ENCODE results near the gene TMEM126B. TPM values are rescaled to one million over a fixed set of nuclear protein-coding genes. Genes with fewer than 3 reads are reported as not detected.

TMEM126B gene
- total and polyA plus RNA-seq, 2 of the 13 experiments (the other 11 are each of a cell fraction or from before 2014, with no cell fraction given), result 33.6 to 54.8 TPM

DNA sequence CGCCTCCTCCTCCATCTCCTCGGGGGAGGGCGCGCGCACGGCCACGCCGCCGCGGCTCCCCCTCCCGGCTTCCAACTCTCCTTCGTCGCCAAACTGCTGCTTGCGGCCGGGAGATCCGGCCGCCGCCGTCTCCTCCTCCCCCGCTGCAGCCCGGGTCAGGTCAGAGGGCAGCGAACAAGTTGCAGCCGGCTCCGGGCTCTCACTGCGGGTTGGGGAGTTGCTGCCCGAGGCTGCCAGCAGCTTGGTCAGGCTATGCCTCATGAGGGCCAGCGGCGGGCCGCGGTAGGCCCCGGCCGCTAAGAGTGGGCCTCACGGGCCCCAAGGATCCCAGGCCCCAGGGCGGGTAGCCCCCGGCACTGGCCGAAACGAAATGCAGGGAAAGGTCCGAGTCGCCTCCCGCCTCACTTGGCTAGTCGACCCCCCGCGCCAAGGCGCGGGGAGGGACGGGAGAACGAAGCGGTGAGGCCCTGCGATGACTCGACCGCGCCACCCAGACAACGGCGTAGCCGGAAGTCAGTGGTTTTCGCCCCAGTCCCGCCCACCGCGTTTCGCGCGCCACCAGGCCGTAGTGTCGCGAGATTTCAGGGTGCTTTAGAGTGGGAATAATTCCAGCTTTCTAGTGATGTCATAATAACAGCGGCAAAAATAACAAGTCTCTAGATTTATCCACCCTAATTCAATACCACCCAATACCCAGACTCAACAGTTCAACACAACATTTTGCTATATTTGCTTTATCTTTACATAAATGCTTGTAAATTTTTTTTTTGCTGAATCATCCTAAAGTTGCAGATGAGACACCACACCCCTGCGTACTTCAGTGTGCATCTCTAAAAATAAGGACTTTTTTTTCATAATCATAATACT lies 36.5 kb downstream of the TMEM126B start, which contains the start of gene CREBZF (continued):
- TF ChIP-seq, protein P1, sequence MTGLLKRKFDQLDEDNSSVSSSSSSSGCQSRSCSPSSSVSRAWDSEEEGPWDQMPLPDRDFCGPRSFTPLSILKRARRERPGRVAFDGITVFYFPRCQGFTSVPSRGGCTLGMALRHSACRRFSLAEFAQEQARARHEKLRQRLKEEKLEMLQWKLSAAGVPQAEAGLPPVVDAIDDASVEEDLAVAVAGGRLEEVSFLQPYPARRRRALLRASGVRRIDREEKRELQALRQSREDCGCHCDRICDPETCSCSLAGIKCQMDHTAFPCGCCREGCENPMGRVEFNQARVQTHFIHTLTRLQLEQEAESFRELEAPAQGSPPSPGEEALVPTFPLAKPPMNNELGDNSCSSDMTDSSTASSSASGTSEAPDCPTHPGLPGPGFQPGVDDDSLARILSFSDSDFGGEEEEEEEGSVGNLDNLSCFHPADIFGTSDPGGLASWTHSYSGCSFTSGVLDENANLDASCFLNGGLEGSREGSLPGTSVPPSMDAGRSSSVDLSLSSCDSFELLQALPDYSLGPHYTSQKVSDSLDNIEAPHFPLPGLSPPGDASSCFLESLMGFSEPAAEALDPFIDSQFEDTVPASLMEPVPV (CRISPR knock-in tag; IDR thresholded peaks at IDR 0.05), result peak; percentile 48; the same call in 1 of the 2 replicates
- TF ChIP-seq TEF (CRISPR knock-in tag; IDR thresholded peaks at IDR 0.05), result 0 out of 2 replicates have a peak, but pooled peaks have one; percentile 60
- TF ChIP-seq IRF2 (CRISPR knock-in tag; IDR thresholded peaks at IDR 0.05), result peak; percentile 67; the same call in 1 of the 2 replicates
- TF ChIP-seq PCBP1 (IDR thresholded peaks at IDR 0.05; ENCODE audit: borderline replicate concordance, low read depth, low read length), result 0 out of 2 replicates have a peak, but pooled peaks have one; percentile 21
- peak; percentile 35; the same call in 1 of the 2 replicates for TF ChIP-seq ZNF768 (CRISPR knock-in tag; IDR thresholded peaks at IDR 0.05)
- TF ChIP-seq, protein P2, sequence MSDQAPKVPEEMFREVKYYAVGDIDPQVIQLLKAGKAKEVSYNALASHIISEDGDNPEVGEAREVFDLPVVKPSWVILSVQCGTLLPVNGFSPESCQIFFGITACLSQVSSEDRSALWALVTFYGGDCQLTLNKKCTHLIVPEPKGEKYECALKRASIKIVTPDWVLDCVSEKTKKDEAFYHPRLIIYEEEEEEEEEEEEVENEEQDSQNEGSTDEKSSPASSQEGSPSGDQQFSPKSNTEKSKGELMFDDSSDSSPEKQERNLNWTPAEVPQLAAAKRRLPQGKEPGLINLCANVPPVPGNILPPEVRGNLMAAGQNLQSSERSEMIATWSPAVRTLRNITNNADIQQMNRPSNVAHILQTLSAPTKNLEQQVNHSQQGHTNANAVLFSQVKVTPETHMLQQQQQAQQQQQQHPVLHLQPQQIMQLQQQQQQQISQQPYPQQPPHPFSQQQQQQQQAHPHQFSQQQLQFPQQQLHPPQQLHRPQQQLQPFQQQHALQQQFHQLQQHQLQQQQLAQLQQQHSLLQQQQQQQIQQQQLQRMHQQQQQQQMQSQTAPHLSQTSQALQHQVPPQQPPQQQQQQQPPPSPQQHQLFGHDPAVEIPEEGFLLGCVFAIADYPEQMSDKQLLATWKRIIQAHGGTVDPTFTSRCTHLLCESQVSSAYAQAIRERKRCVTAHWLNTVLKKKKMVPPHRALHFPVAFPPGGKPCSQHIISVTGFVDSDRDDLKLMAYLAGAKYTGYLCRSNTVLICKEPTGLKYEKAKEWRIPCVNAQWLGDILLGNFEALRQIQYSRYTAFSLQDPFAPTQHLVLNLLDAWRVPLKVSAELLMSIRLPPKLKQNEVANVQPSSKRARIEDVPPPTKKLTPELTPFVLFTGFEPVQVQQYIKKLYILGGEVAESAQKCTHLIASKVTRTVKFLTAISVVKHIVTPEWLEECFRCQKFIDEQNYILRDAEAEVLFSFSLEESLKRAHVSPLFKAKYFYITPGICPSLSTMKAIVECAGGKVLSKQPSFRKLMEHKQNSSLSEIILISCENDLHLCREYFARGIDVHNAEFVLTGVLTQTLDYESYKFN (CRISPR knock-in tag; conservative IDR thresholded peaks at IDR 0.05), result 0 out of 2 replicates have a peak, but pooled peaks have one; percentile 27
- TF ChIP-seq ZNF672 (CRISPR knock-in tag; IDR thresholded peaks at IDR 0.05), result no peak
- 0 out of 2 replicates have a peak, but pooled peaks have one; percentile 7 for TF ChIP-seq EED (CRISPR knock-in tag; IDR thresholded peaks at IDR 0.05)
- TF ChIP-seq SAP130 (CRISPR knock-in tag; IDR thresholded peaks at IDR 0.05; ENCODE audit: low read depth), result peak; percentile 84
- 0 out of 2 replicates have a peak, but pooled peaks have one; percentile 55 for TF ChIP-seq ZNF136 (CRISPR knock-in tag; IDR thresholded peaks at IDR 0.05; ENCODE audit: low read depth)
- TF ChIP-seq, protein P3, sequence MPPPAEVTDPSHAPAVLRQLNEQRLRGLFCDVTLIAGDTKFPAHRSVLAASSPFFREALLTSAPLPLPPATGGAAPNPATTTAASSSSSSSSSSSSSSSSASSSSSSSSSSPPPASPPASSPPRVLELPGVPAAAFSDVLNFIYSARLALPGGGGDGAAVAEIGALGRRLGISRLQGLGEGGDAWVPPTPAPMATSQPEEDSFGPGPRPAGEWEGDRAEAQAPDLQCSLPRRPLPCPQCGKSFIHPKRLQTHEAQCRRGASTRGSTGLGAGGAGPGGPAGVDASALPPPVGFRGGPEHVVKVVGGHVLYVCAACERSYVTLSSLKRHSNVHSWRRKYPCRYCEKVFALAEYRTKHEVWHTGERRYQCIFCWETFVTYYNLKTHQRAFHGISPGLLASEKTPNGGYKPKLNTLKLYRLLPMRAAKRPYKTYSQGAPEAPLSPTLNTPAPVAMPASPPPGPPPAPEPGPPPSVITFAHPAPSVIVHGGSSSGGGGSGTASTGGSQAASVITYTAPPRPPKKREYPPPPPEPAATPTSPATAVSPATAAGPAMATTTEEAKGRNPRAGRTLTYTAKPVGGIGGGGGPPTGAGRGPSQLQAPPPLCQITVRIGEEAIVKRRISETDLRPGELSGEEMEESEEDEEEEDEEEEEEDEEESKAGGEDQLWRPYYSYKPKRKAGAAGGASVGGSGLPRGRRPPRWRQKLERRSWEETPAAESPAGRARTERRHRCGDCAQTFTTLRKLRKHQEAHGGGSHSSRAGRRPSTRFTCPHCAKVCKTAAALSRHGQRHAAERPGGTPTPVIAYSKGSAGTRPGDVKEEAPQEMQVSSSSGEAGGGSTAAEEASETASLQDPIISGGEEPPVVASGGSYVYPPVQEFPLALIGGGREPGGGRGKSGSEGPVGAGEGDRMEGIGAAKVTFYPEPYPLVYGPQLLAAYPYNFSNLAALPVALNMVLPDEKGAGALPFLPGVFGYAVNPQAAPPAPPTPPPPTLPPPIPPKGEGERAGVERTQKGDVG (CRISPR knock-in tag; IDR thresholded peaks at IDR 0.05; ENCODE audit: borderline replicate concordance), result no peak
- peak; percentile 85; the same call in 1 of the 2 replicates for TF ChIP-seq YEATS4 (CRISPR knock-in tag; IDR thresholded peaks at IDR 0.05; ENCODE audit: borderline replicate concordance)
- TF ChIP-seq ZSCAN5A (CRISPR knock-in tag; IDR thresholded peaks at IDR 0.05; ENCODE audit: borderline replicate concordance), result no peak
- no peak for TF ChIP-seq ZFP62 (CRISPR knock-in tag; IDR thresholded peaks at IDR 0.05)
- TF ChIP-seq EZH2 (conservative IDR thresholded peaks at IDR 0.05; ENCODE audit: low read depth, low read length), result no peak
- TF ChIP-seq STAT5B (CRISPR knock-in tag; IDR thresholded peaks at IDR 0.05), result 0 out of 2 replicates have a peak, but pooled peaks have one; percentile 22
- no peak for TF ChIP-seq ZNF292 (CRISPR knock-in tag; IDR thresholded peaks at IDR 0.05; ENCODE audit: borderline replicate concordance, low read depth)
